Measurements from ENCODE around the gene PKDCC.

DNA sequence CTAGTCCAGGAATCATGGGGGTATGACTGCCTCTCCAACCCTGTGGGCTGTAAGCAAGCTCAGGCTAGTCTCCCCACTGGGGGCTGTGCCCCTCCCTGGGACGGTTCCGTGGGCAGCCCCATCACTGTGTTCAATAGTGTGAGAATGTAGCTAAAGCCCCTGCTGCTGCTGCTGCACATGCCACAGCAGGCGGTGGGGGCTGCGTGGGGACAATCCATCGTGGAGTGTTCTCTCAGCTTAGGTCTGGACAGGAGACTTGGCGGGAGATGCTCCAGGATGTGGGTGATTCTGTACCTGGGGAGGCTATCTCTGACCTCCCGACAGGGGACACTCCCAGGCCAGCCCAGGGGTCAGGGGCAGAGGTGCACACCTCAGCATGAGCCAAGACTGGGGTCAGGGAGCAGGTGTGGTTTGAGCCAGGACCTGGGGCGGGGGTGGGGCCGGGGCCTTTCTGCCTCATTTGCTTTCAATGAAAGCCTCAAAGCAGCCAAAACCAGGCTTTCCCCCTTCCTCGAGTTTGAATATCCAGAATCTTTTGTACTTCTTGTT is 10.2 kb downstream of the PKDCC start:
- no peak for TF ChIP-seq EZH2 (IDR thresholded peaks at IDR 0.05; ENCODE audit: low read length)
- TF ChIP-seq, protein P1, sequence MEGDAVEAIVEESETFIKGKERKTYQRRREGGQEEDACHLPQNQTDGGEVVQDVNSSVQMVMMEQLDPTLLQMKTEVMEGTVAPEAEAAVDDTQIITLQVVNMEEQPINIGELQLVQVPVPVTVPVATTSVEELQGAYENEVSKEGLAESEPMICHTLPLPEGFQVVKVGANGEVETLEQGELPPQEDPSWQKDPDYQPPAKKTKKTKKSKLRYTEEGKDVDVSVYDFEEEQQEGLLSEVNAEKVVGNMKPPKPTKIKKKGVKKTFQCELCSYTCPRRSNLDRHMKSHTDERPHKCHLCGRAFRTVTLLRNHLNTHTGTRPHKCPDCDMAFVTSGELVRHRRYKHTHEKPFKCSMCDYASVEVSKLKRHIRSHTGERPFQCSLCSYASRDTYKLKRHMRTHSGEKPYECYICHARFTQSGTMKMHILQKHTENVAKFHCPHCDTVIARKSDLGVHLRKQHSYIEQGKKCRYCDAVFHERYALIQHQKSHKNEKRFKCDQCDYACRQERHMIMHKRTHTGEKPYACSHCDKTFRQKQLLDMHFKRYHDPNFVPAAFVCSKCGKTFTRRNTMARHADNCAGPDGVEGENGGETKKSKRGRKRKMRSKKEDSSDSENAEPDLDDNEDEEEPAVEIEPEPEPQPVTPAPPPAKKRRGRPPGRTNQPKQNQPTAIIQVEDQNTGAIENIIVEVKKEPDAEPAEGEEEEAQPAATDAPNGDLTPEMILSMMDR (optimal IDR thresholded peaks at IDR 0.05 in 1 of 3, IDR thresholded peaks at IDR 0.05 in 1 of 3, conservative IDR thresholded peaks at IDR 0.05 in 1 of 3; ENCODE audit: extremely low read depth in 1 of 3, insufficient read depth in 2 of 3, low read length in 3 of 3): no peak

Measured in keratinocyte (primary cell).